ENCODE results near the gene CFHR4. TPM values are rescaled to one million over a fixed set of nuclear protein-coding genes. Genes with fewer than 3 reads are reported as not detected.

Gene CFHR4
- total RNA-seq, 4 donors from 2014 or later, result not detected

GRCh38 chr1:196960854-196961253 is 73.0 kb downstream of the CFHR4 start:
- DNase-seq, result no peak
- H3K27me3 ChIP-seq, result no peaks in the 10 kb centered on the region
- H3K4me1 ChIP-seq, result no peaks in the 10 kb centered on the region
- H3K27ac ChIP-seq, result no peak overlapping the region
- no peaks in the 10 kb centered on the region for H3K9me3 ChIP-seq
- TF ChIP-seq, protein P1, sequence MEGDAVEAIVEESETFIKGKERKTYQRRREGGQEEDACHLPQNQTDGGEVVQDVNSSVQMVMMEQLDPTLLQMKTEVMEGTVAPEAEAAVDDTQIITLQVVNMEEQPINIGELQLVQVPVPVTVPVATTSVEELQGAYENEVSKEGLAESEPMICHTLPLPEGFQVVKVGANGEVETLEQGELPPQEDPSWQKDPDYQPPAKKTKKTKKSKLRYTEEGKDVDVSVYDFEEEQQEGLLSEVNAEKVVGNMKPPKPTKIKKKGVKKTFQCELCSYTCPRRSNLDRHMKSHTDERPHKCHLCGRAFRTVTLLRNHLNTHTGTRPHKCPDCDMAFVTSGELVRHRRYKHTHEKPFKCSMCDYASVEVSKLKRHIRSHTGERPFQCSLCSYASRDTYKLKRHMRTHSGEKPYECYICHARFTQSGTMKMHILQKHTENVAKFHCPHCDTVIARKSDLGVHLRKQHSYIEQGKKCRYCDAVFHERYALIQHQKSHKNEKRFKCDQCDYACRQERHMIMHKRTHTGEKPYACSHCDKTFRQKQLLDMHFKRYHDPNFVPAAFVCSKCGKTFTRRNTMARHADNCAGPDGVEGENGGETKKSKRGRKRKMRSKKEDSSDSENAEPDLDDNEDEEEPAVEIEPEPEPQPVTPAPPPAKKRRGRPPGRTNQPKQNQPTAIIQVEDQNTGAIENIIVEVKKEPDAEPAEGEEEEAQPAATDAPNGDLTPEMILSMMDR (IDR thresholded peaks at IDR 0.05), result no peak
- TF ChIP-seq POLR2A (IDR thresholded peaks at IDR 0.05), result no peak
- H3K36me3 ChIP-seq, result no peaks in the 10 kb centered on the region
- no peak overlapping the region for H3K4me3 ChIP-seq

Other genes with a start within 250 kb of the CFHR4 start
- 10 to 100 TPM; 10.7 to 78.4 (median 30.1) TPM for gene CFH, start 236.0 kb upstream of the CFHR4 start, total RNA-seq
- not detected for gene CFHR3, start 113.2 kb upstream of the CFHR4 start, total RNA-seq
- gene CFHR1, start 68.3 kb upstream of the CFHR4 start, total RNA-seq, result not detected
- gene CFHR2, start 55.7 kb downstream of the CFHR4 start, total RNA-seq, result not detected
- gene CFHR5, start 89.5 kb downstream of the CFHR4 start, total RNA-seq, result not detected
- gene F13B, start 179.2 kb downstream of the CFHR4 start, total RNA-seq, result not detected